Mesenchymal stem cell (in vitro differentiated cells and primary cell): ENCODE data around the gene PHKB.

Source experiments
- DNase-seq: peaks from one replicate; pipeline ENCODE4 v3.0.0-alpha.2; 2013
- H2AFZ ChIP-seq: one replicate; pipeline ENCODE4 v1.6.1; 2013; ENCODE audit warnings: low read depth, mild to moderate bottlenecking, control low read depth, inconsistent platforms, low read length, moderate library complexity
- H2AK5ac ChIP-seq: 2 replicates; pipeline ENCODE4 v1.6.1; 2013; ENCODE audit warnings: low read length, moderate library complexity, mild to moderate bottlenecking, inconsistent platforms; ENCODE audit not compliant: severe bottlenecking
- H2BK120ac ChIP-seq: one replicate; pipeline ENCODE4 v1.6.1; 2013; ENCODE audit warnings: low read depth, mild to moderate bottlenecking, inconsistent platforms, low read length, moderate library complexity
- H2BK12ac ChIP-seq, 2 experiments: one replicate each; pipeline ENCODE4 v1.6.1; 2013; ENCODE audit warnings: inconsistent platforms in 2 of 2, low read length in 2 of 2, mild to moderate bottlenecking in 2 of 2, moderate library complexity in 2 of 2, control low read depth in 1 of 2
- H2BK15ac ChIP-seq: one replicate; pipeline ENCODE4 v1.6.1; 2013; ENCODE audit warnings: mild to moderate bottlenecking, low read depth, inconsistent platforms; ENCODE audit not compliant: poor library complexity, severe bottlenecking
- H2BK5ac ChIP-seq: 2 replicates; pipeline ENCODE4 v1.6.1; 2013; ENCODE audit warnings: low read depth, mild to moderate bottlenecking, low read length, control low read depth, inconsistent platforms; ENCODE audit not compliant: poor library complexity, severe bottlenecking
- H3K14ac ChIP-seq, 2 experiments: one replicate each; pipeline ENCODE4 v1.6.1; 2013; ENCODE audit warnings: inconsistent platforms in 2 of 2, low read length in 2 of 2, control low read depth in 1 of 2, mild to moderate bottlenecking in 1 of 2, moderate library complexity in 1 of 2
- H3K18ac ChIP-seq, 2 experiments: one replicate each; pipeline ENCODE4 v1.6.1; 2013; ENCODE audit warnings: inconsistent platforms in 2 of 2, low read length in 2 of 2, control low read depth in 1 of 2, low read depth in 1 of 2, mild to moderate bottlenecking in 1 of 2
- H3K23ac ChIP-seq, 2 experiments: one replicate each; pipeline ENCODE4 v1.6.1; 2013; ENCODE audit warnings: inconsistent platforms in 2 of 2, low read length in 2 of 2, mild to moderate bottlenecking in 2 of 2, moderate library complexity in 2 of 2, control low read depth in 1 of 2
- H3K27ac ChIP-seq: 2 replicates; pipeline ENCODE4 v1.5.1; 2013; ENCODE audit warnings: mild to moderate bottlenecking, moderate library complexity, low read length, control low read depth, inconsistent platforms; ENCODE audit not compliant: poor library complexity, severe bottlenecking
- H3K27me3 ChIP-seq, 2 experiments: 2 replicates each; pipeline versions ENCODE4 v1.6.1 to v1.7.0; 2013; ENCODE audit warnings: low read length in 2 of 2, mild to moderate bottlenecking in 2 of 2, moderate library complexity in 2 of 2, control low read depth in 1 of 2, inconsistent platforms in 1 of 2; ENCODE audit not compliant: control insufficient read depth in 1 of 2, insufficient read depth in 1 of 2
- H3K36me3 ChIP-seq, 2 experiments: 2 replicates each; pipeline versions ENCODE4 v1.6.1 to v1.7.0; 2013; ENCODE audit warnings: low read length in 2 of 2, control low read depth in 1 of 2, inconsistent platforms in 1 of 2, low read depth in 1 of 2, mild to moderate bottlenecking in 1 of 2; ENCODE audit not compliant: insufficient read depth in 2 of 2, control insufficient read depth in 1 of 2
- H3K4ac ChIP-seq, 2 experiments: one replicate each; pipeline ENCODE4 v1.6.1; 2013; ENCODE audit warnings: inconsistent platforms in 2 of 2, low read length in 2 of 2, mild to moderate bottlenecking in 2 of 2, moderate library complexity in 2 of 2, control low read depth in 1 of 2, low read depth in 1 of 2
- H3K4me1 ChIP-seq: 2 replicates; pipeline ENCODE4 v1.6.1; 2013; ENCODE audit warnings: low read depth, low read length, control low read depth; ENCODE audit not compliant: control insufficient read depth, insufficient read depth
- H3K4me2 ChIP-seq: 2 replicates; pipeline ENCODE4 v1.6.1; 2013; ENCODE audit warnings: low read length, mild to moderate bottlenecking, inconsistent platforms; ENCODE audit not compliant: poor library complexity, severe bottlenecking
- H3K4me3 ChIP-seq, 2 experiments: 2 replicates each; pipeline versions ENCODE4 v1.5.1 to v1.7.0; 2013; ENCODE audit warnings: low read length in 2 of 2, mild to moderate bottlenecking in 2 of 2, control low read depth in 1 of 2, low read depth in 1 of 2; ENCODE audit not compliant: insufficient read depth in 1 of 2
- H3K79me1 ChIP-seq: replicated peaks from 2 replicates; pipeline ENCODE4 v1.6.1; 2013; ENCODE audit warnings: mild to moderate bottlenecking, control low read depth, low read length, inconsistent platforms; ENCODE audit not compliant: poor library complexity, severe bottlenecking
- H3K9ac ChIP-seq: 2 replicates; pipeline ENCODE4 v1.7.0; 2013; ENCODE audit warnings: mild to moderate bottlenecking, low read length, moderate library complexity
- H3K9me3 ChIP-seq: 2 replicates; pipeline ENCODE4 v1.7.0; 2013; ENCODE audit warnings: mild to moderate bottlenecking, low read length; ENCODE audit not compliant: control insufficient read depth
- H4K8ac ChIP-seq: one replicate; pipeline ENCODE4 v1.6.1; 2013; ENCODE audit warnings: inconsistent platforms, mild to moderate bottlenecking, low read length, moderate library complexity
- H4K91ac ChIP-seq: one replicate; pipeline ENCODE4 v1.6.1; 2013; ENCODE audit warnings: mild to moderate bottlenecking, low read length, inconsistent platforms
- WGBS: methylation state at CpG from one replicate; pipeline ENCODE4 v1.1.7; 2013; ENCODE audit warnings: mixed read lengths; 5-methylcytosine and 5-hydroxymethylcytosine counted together

The PHKB gene

GRCh38 chr16:47627721-47628120 lies 166.6 kb downstream of the PHKB start:
- Histone ChIP-seq H4K91ac (no peak overlapping the region), H3K27ac (no peak overlapping the region), H3K27me3 (no peaks in the 10 kb centered on the region), H3K4me1 (no peaks in the 10 kb centered on the region), H2BK5ac (no peak overlapping the region), H3K9me3 (no peaks in the 10 kb centered on the region), H3K18ac (no peak overlapping the region), H3K14ac (no peak overlapping the region), H2AFZ (no peak overlapping the region), H3K79me1 (peaks cover 13% of the 10 kb centered on the region), H3K4me3 (no peak overlapping the region), H3K4ac (no peak overlapping the region), H2BK12ac (no peak overlapping the region), H3K36me3 (no peaks in the 10 kb centered on the region), H4K8ac (no peak overlapping the region), H3K9ac (no peak overlapping the region), H2BK120ac (no peak overlapping the region), H2AK5ac (no peak overlapping the region), H2BK15ac (no peak overlapping the region), H3K4me2 (no peak overlapping the region), H3K23ac (no peak overlapping the region)
- DNase-seq = no peak

DNA sequence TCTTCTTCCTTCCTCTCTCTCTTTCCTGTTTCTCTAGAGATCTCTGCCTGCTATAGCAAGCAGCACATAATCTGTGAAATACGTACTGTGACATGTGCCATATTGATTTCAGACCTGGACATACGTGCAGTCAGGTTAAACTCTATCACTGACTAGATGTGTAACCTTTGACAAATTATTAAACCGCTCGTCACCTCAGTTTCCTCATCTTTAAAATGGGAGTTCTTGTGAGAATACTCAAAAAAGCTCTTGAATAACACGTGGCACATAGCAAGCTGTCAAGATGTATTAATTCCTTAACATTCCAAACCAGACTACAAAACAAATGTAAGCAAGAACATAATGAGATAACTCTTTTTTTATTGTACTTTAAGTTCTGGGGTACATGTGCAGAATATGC lies 170.0 kb downstream of the PHKB start:
- no peak overlapping the region for H2BK12ac ChIP-seq
- H3K18ac ChIP-seq = no peak overlapping the region
- H3K27ac ChIP-seq = no peak overlapping the region
- no peak overlapping the region for H2AK5ac ChIP-seq
- no peak overlapping the region for H2BK120ac ChIP-seq
- WGBS = 98% methylated on average over 5 of the region's 5 CpGs
- H4K8ac ChIP-seq = no peak overlapping the region
- no peaks in the 10 kb centered on the region for H3K27me3 ChIP-seq
- H3K4ac ChIP-seq = no peak overlapping the region
- H3K9me3 ChIP-seq = no peaks in the 10 kb centered on the region
- no peak for DNase-seq
- no peak overlapping the region for H3K14ac ChIP-seq
- no peak overlapping the region for H3K4me3 ChIP-seq
- H4K91ac ChIP-seq = no peak overlapping the region
- no peak overlapping the region for H3K23ac ChIP-seq
- no peak overlapping the region for H2AFZ ChIP-seq
- H3K9ac ChIP-seq = no peak overlapping the region
- no peak overlapping the region for H3K4me2 ChIP-seq
- H3K79me1 ChIP-seq = peaks cover 15% of the 10 kb centered on the region
- no peaks in the 10 kb centered on the region for H3K4me1 ChIP-seq
- H2BK15ac ChIP-seq = no peak overlapping the region
- peaks cover 0 to 6% of the 10 kb centered on the region in 2 experiments for H3K36me3 ChIP-seq
- H2BK5ac ChIP-seq = no peak overlapping the region

DNA sequence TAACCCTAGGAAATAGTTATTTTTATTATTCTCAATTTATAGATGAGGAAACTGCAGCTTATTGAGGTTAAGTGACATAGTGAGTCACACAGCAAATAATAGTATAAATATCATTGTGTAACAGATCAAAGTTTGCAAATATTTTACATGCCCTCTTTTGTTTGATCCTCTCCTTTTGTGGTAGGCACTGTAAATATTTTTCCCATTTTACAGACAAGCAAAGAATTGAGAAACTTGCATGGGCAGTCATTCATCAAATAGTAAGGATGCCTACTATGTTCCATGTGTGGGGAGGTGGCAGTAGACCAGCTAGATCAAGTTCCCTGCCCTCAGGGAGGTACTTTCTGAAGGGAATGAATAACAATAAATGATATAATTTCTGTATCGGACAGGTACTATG lies 173.0 kb downstream of the PHKB start:
- Histone ChIP-seq H2AFZ (no peak overlapping the region), H4K8ac (no peak overlapping the region), H3K27ac (no peak overlapping the region), H4K91ac (no peak overlapping the region), H3K4me3 (no peak overlapping the region), H2BK12ac (no peak overlapping the region), H3K14ac (no peak overlapping the region), H3K18ac (no peak overlapping the region), H3K79me1 (peaks cover 18% of the 10 kb centered on the region), H3K27me3 (no peaks in the 10 kb centered on the region), H2BK120ac (no peak overlapping the region), H2BK5ac (no peak overlapping the region), H2BK15ac (no peak overlapping the region), H3K36me3 (peaks cover 9 to 13% of the 10 kb centered on the region in 2 experiments), H3K9ac (no peak overlapping the region), H3K9me3 (no peaks in the 10 kb centered on the region), H3K4me2 (no peak overlapping the region), H3K4ac (no peak overlapping the region), H3K23ac (no peak overlapping the region), H3K4me1 (no peaks in the 10 kb centered on the region), H2AK5ac (no peak overlapping the region)
- DNase-seq = no peak
- WGBS = 100% methylated on average over 1 of the region's 1 CpG

- Histone ChIP-seq H3K4ac (no peak overlapping the region), H3K36me3 (peaks cover 9 to 13% of the 10 kb centered on the region in 2 experiments), H3K14ac (no peak overlapping the region), H4K91ac (no peak overlapping the region), H3K79me1 (peaks cover 18% of the 10 kb centered on the region), H2AFZ (no peak overlapping the region), H3K27ac (no peak overlapping the region), H3K9ac (no peak overlapping the region), H3K4me1 (no peaks in the 10 kb centered on the region), H2BK120ac (no peak overlapping the region), H3K4me2 (no peak overlapping the region), H2BK15ac (no peak overlapping the region), H3K4me3 (no peak overlapping the region), H2AK5ac (no peak overlapping the region), H3K18ac (no peak overlapping the region), H3K9me3 (no peaks in the 10 kb centered on the region), H2BK5ac (no peak overlapping the region), H2BK12ac (no peak overlapping the region), H3K27me3 (no peaks in the 10 kb centered on the region), H4K8ac (no peak overlapping the region), H3K23ac (no peak overlapping the region)
- DNase-seq = no peak
These were observed 173.6 kb downstream of the PHKB start for GRCh38 chr16:47634727-47635126.
